GM21526 (cell line): ENCODE measurements around the gene IL26.

Experiments used
- ATAC-seq: cut with Tn5 transposase; IDR thresholded peaks from one replicate; pipeline ENCODE4 v1.9.1; 2021; ENCODE audit warnings: moderate library complexity; ENCODE audit not compliant: unreplicated experiment, low FRiP score

The IL26 gene, protein sequence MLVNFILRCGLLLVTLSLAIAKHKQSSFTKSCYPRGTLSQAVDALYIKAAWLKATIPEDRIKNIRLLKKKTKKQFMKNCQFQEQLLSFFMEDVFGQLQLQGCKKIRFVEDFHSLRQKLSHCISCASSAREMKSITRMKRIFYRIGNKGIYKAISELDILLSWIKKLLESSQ

DNA sequence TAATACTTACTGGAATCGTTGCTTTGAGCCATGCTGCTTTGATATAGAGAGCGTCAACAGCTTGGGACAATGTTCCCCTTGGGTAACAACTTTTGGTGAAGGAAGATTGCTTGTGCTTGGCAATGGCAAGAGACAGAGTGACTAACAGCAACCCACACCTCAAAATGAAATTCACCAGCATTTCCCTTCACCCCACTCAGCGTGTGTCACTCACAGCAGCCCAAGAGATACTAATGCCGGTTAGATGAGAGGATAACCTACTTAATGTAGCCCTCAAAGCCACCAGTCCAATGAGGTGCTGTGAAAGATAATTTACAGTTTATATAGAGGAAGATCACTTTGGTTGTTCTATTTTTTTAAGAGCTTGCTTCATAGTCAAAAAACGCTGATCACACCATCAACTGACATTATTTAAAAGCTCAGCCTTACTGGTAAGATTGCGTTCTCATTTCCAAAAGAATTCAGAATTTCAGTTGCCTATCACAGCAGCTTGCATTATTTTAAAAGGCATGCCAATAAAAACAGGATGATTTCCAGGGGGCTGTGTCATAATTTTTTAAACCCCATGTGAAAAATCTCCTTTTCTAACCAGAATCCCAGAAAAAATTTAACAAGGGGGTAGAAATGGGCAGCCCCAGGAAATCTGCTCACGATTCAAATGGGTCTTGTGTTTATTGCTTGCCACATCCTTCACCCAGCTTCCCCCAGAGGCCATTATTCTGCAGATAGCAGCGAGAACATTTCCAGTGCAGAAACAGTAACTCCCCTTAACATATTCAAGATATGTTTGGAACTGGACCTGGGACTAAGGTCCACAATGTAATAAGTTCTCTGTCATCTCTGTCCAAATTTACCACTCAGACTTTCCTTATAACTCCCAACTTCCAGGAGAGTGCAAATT is at the start of gene IL26:
Gene IL26 (minus strand): TSS at position 235 of the 901 bp plus-strand sequence. CDS start 54 bp downstream, at position 181.
- no peak for ATAC-seq

DNA sequence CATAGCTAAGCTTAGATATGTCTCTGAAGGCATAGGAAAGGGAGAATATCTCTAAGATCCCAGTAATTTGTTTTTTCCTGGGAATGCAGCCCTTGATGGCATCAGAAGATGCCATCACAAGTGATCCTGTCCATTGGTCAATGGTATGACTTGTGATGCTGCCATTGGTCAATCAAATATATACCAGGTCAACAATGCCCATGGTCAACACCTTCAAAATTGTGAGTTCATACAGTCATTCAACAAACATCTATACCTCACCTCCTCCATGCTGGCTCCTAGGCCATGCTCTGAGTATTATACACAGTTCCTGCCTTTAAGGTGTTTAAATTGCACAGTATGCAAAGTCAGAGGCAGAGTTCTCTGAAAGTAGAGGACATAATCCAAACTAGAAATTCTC is 47.1 kb upstream of the IL26 start:
- ATAC-seq: no peak

DNA sequence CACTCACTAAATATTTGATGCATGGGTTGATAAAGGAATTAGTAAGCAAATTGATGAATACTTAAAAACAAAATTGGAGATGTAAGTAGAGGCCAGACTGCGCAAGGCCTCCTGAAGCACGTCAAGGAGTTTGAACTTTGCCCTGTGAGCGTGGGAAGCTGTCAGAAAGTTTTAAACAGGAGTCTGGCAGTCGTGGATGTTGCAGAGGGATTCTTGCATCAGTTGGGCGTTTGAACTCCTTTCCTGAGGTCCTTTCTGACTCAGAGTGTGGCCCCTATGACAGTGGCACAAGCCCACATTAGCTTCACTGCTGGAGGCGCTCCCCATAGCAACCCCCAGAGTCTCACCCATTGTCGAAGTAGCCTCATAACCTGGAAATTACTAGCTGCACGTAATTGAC is 45.7 kb upstream of the IL26 start:
- no peak for ATAC-seq

DNA sequence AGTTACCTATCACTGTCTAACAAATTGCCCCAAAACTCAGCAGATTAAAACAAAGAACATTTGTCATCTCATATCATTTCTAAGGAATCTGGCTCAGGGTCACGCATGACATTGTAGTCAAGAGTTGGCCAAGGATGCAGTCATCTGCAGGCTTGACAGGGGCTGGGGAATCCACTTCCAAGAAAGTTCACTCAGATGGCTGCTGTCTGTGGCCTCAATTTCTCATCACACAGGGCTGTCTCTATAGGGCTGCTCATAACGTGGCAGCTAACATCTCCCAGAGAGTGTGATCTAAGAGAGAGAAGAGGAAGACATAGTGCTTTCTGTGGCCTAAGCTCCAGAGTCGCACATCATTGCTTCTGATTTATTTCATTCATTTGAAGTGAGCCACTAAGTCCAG is 44.7 kb upstream of the IL26 start:
- no peak for ATAC-seq

DNA sequence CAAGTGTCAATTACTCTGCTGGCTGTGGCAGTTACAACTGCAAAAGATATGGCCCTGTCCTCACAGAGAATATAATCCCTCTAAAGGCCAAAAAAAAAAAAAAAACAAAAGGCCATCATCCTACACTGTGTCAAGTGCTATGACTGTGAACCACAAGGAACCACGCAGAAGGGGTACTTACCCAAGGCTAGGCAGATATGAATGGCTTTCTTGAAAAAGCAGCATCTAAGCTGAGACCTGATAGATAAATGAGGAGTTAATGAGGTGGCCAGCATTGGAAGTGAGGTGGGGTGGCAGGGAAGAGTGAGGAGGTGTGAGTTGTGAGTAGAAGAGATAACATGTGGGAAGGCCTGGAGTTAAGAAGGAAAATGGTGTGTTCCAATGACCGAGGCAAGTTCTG is 44.2 kb upstream of the IL26 start:
- no peak for ATAC-seq

DNA sequence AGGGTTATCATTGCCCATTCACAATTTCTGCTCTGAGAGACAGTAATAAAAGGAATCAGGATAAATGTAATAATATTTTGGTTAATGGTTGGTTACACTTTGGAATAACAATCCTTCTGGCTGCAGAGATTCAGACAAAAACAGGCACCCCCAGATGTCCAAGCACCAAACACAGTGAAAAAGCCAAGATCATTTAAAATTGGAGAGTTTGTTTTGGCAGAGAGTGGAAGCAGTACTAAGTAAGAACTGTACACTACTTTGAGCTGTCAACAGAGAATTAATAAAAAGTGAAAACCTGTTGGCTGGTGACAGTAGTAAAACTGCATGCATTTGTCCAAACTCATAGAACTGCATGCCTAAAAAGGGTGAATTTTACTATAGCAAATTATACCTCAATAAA is 43.4 kb upstream of the IL26 start:
- ATAC-seq: no peak

DNA sequence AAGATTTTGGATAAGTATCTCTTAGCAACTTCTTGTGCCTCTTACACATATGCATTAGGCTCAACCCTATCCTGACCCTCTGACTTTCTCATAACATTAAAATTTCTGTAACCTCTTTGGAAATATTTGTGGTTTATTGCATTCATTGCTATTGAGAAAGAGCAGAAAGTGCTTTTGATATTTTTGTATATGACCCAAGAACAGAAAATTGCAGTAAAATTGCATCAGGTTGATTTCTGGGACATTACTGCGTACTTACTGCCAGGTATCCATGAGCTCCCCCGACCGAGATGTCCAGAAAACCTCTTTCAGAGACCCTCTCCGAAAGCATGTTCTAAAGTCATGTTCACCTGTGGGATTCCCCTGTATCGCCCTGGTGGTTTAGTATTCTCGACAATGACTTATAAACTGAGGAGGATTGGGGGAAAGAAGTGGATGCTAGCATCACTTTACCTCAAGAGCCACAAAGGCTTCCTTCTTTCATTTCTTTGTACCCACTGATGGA is 42.3 kb upstream of the IL26 start:
- no peak for ATAC-seq

DNA sequence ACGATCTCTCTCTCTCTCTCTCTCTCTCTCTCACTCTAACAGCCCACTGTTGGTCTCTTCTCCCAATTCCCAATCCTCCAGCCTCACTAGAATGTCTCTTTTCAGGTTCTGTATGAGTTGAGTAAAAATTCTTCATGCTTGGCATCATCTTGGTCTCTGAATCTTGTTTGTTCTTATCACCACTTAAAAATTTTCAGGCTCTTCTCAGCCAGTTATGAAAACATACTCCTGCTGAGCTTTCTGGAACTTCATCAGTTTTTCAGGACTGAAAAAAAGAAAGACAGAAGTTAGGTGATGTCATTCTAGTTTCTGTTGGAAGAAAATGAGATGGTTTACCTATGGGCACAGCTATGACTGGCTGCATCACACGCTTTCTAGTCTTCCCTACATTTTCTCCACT is 39.2 kb upstream of the IL26 start:
- ATAC-seq: no peak

DNA sequence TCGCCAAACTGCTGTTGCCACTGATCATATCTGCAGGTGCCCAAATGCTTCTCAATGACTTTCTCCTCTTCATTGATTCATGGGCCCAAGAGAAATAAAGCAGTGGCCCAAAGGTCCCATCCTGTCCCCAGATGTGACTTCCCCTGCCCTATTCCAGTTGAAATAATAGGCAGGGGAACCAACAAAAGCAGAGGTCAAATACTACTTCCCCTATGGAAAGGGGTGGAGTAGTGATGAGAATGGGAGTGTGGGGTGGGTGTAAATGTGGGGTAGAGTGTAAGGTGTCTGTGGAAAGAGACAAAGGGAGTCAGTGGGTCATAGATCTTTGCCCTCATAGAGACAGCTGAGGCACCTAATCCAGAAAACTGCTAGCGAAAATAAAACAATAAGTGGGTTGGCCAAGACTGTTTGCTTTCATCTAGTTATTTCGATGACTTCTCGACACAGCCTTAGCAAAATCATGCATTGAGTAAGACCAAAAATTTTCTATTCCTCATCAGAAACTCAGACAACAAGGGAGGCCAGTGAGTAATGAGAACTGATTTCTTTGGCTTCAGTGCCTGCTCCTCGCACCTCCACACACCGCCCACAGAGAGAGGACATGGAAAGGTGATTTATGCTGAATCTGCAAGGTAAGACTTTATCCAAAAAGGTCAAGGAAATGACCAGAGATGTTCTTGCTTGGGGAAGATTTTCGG is 38.7 kb upstream of the IL26 start:
- ATAC-seq: no peak

DNA sequence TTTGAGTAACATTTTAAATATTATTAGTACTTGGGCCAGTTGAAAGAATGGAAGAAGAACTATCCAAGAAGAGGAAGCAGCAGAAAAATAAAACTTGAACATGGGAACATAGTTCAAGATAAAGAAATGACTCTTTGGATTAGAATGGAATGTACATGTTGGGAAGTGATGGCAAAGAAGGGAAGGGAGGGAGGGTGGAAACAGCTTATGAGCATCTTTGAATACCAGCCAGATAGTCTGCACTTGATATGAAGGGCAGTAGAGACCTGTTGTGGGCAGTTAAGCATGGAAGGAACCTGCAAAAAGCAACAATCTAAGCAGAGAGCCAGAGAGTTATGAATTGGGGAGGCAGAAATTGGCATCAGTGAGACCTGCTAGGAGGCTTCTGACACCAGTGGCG is 37.8 kb upstream of the IL26 start:
- ATAC-seq: no peak

DNA sequence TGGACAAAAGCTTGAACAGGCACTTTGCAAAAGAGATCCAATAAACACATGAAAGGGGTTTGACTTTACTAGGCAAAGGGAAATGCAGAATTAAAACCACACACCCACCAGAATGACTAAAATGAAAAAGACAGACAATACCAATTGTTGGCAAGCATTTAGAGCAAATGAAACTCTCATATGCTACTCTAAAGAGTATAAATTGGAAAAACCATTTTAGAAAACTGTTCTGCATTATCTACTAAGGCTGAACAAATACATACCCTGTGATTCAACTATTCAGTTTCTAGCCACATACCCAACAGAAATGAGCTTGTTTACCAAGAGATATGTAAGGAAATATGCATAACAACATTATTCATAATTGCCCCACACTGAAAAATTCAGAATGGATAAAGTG is 36.3 kb upstream of the IL26 start:
- no peak for ATAC-seq

DNA sequence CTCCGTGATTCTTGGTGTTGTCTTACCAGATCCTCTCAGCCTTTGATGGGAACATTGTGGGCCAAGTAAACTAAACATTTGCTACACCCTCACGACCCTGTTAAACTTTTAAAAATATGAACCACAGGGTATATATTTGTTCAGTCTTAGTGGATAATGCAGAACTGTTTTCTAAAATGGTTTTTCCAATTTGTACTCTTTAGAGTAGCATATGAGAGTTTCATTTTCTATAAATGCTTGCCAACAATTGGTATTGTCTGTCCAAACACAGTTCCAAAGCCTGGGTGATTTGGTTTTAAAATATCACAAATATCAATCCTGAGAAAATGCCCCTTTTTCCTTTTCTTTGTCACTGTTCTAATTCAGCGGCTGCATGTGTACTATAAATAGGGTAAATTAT is 34.5 kb upstream of the IL26 start:
- ATAC-seq: no peak

DNA sequence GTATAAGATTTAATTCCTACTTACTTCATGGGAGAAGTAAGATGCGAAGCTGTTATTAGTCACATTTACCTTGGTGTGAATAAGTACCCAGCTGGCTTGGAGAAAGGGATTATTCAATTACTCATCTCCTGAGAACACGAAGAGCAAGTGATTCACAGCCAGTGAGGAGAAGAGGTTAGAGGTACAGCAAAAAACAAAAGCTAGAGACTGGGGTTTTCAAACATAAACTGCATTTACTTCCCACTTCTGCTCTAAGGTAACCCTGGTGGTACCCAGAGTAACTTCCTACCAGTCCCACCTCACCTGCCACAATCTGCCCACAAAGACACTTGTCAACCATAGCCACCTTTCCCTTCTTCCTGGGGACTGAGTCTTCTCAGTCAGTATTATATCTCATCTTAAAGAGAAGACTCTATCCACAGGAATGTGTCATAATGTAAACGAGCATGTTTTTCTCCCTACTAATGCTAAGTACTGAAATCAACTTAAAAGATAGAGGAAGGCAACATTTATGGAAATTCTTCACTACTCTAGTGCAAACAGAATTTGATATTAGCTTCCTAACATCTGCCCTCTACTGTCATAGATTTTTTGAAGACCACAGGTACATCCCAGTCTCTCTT is 33.8 kb upstream of the IL26 start:
- no peak for ATAC-seq

DNA sequence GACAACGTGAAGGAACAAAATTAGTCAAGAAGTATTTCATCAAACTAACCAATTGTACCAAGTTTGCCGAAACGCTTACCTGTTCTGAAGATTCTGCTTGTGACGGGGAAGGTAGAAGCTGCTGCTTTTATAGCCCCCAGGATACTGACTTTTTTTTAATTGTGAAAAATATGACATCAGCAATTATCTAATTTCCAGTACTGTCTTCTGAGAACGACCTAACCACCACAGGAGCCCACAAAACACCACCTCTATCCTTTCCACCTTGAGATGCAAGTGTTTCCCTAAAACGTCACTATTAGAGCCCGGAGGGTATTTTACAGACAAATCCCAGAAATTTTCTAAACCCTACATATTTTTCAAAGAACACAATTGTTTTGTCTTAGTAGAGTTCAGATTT is 27.9 kb upstream of the IL26 start, which contains the start of gene IL22:
Gene IL22 (minus strand): TSS at position 101 of the 400 bp plus-strand sequence. CDS start 156 bp downstream, outside the sequence.
- ATAC-seq: no peak

DNA sequence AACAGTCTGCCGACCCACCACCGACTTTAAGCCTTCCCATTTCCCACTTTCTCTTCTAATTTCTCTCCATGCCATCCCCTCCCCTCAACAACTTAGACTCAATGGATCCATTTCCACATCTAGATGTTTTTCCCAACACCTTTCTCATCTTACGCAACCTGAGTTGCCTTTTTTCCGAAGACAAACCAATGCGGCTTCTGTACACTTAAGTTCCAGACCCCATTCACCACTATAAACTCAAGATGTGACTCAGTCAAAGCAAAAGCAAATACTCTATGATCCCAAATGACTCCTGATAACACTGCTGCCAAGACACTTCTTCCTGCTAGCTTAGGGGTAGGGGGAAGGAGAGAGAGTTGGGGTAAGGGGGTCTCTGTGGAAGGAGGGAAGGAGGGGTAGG is 26.5 kb upstream of the IL26 start:
- no peak for ATAC-seq

DNA sequence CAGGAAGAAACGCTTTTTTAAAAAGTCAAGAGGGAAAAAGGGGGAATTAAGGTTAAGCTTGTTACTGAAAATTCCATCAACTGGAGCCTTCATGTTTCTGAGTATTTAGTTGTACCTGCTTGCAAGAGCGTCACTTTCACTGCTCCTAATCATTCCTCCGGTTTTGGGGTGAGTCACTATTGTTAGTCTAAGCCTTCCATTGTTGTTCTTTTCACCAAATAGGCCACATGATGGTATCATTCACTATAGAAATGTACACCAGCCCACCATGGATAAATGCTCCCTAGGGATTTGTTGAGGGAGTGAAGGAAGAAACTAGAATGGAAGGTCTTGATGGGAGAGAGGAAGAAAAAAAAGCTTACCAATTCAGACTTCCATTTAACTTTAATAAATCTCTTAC is 24.8 kb upstream of the IL26 start:
- no peak for ATAC-seq

DNA sequence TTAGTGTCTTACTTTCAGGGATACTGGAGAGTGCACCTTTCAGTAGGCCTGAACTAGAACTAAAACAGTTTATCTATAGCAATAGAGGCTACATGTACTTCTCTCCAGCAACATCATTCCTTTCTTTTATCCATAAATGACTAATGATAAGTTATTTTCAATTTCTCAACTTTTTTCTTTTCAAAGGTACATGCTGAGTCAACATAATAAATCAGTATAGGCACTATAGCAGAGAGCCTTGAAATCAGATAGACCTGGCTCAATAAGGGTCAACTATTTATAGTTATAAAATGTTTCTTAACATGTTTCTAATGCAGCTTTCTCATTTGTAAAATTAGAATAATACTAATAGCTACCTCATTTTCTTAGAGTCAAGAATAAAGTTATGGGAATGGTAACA is 22.2 kb upstream of the IL26 start:
- no peak for ATAC-seq

DNA sequence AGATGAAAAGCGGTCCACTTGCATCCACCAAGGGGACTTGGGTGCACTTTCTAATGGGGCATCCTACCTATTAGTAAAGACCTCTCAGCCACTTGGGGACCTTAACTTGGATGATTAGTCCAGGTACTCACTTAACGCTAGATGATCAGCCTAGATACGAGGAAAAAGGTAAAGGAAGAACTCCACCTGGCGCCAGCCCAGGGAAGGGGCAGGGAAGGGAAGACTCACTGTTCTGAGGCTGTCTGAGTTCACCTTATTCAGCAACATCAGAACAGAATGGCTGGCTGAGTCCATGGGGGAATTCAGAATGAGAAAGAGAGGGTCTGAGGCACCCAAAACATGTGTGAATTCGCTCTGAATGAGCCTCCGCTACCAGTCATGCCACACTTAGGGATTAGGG is 20.7 kb upstream of the IL26 start:
- no peak for ATAC-seq

DNA sequence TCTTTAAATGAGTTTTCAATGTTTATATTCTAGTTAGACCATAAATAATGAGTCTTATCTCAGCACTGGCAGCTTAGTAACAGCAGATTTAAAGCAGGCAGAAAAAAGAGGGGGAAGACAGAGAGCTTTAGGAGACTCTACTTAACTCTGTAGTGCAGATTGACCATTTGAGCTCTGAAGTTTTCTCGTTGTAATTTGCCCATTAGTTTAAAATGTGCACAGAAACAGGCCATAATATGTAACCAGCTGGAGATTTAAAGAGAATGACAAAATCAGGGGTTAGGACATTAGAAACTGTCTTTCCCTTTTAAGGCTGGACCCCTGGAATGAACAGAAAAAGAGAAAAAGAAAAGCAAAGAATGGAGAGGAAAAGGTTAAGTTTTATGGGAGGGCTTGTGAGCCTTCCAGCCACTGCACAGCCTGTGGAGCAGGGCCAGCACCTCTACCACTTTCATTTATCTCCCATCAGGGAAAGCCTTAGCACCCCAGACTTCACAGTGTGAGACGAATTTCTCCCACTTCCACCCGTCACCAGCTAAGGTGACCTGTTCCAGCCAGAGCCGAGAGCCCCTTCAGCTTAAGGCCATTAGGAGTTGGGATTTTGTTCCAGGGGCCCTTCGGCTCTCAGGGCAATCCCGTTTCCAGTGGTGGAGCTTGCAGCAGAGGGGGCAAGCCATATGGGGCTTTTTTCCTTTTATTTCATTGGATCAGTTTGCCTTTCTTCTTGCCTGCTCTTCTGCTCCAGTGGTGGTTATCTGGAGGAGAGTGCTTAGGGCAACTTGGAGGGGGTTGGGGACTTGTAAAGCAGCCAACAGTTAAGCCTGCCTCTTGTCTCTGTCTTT is 19.8 kb upstream of the IL26 start:
- no peak for ATAC-seq

DNA sequence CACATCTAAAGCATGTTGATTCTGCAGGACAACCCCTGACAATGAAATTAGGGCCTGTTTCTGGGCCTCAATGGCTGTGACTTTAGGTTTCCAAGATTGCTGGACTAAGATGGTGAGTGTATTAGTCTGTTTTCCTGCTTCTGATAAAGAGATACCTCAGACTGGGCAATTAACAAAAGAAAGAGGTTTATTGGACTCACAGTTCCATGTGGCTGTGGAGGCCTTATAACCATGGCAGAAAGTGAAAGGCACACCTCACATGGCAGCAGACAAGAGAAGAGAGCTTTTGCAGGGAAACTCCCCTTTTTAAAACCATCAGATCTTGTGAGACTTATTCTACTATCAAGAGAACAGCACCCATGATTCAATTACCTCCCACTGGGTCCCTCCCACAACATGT is 17.2 kb upstream of the IL26 start:
- ATAC-seq: no peak
